Measurements from ENCODE around the gene CRB1. TPM values are rescaled to one million over a fixed set of nuclear protein-coding genes. Genes with fewer than 3 reads are reported as not detected.

CRB1 gene
- polyA plus RNA-seq, 1 experiment: not detected

GRCh38 chr1:197225611-197226010 lies 42.4 kb upstream of the CRB1 start:
- TF ChIP-seq, protein P1, sequence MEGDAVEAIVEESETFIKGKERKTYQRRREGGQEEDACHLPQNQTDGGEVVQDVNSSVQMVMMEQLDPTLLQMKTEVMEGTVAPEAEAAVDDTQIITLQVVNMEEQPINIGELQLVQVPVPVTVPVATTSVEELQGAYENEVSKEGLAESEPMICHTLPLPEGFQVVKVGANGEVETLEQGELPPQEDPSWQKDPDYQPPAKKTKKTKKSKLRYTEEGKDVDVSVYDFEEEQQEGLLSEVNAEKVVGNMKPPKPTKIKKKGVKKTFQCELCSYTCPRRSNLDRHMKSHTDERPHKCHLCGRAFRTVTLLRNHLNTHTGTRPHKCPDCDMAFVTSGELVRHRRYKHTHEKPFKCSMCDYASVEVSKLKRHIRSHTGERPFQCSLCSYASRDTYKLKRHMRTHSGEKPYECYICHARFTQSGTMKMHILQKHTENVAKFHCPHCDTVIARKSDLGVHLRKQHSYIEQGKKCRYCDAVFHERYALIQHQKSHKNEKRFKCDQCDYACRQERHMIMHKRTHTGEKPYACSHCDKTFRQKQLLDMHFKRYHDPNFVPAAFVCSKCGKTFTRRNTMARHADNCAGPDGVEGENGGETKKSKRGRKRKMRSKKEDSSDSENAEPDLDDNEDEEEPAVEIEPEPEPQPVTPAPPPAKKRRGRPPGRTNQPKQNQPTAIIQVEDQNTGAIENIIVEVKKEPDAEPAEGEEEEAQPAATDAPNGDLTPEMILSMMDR (IDR thresholded peaks at IDR 0.05; ENCODE audit: low read depth, low read length): no peak
- no peak overlapping the region for H3K4me3 ChIP-seq (ENCODE audit: low read depth, low read length)
- CTCF ChIA-PET: interaction anchor here (0.6 kb wide), 1 partner anchor 126 kb away, joined by 3 read pairs; no protein-coding TSS in a partner anchor
- no peaks in the 10 kb centered on the region; the same call in 1 of the 2 replicates for H3K9me3 ChIP-seq (ENCODE audit: control insufficient read depth, insufficient read depth, low read length)
- H3K27ac ChIP-seq (ENCODE audit: low read depth, low read length): no peak overlapping the region
- H3K27me3 ChIP-seq (ENCODE audit: control insufficient read depth, insufficient read depth, low read length): no peaks in the 10 kb centered on the region
- POLR2A ChIA-PET: interaction anchor here (0.6 kb wide), 1 partner anchor 161 kb away, joined by 3 read pairs; no protein-coding TSS in a partner anchor
- DNase-seq (ENCODE audit: low read depth, low spot score): no peak

DNA sequence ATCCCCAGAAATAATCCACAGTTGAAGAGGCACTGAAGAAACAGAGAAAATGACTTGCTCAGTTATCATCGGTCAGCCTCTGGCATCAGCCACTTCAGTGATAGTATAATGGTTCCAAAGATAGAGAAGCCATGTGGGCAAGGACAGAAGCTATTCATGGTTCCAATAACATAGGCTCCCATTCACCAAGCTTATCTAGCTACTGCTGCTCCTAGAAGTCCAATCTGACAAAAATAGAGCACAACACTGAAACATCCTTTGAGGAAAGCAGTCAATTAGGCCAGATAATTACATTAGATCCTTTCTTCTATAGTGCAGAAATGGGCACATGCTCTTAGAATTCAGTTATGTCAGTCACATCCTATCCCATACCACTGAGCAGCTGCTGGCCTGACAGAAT lies 33.5 kb upstream of the CRB1 start:
- Histone ChIP-seq H3K27ac (ENCODE audit: low read depth, low read length) (no peak overlapping the region), H3K27me3 (ENCODE audit: control insufficient read depth, insufficient read depth, low read length) (peaks cover 3% of the 10 kb centered on the region), H3K4me3 (ENCODE audit: low read depth, low read length) (no peak overlapping the region), H3K9me3 (ENCODE audit: control insufficient read depth, insufficient read depth, low read length) (no peaks in the 10 kb centered on the region)
- ChIA-PET CTCF (no interaction called here), POLR2A (no interaction called here)
- DNase-seq (ENCODE audit: low read depth, low spot score): no peak
- TF ChIP-seq, protein P1 (IDR thresholded peaks at IDR 0.05; ENCODE audit: low read depth, low read length): no peak

GRCh38 chr1:197235355-197235754 lies 32.7 kb upstream of the CRB1 start:
- Histone ChIP-seq H3K27ac (ENCODE audit: low read depth, low read length) (no peak overlapping the region), H3K9me3 (ENCODE audit: control insufficient read depth, insufficient read depth, low read length) (no peaks in the 10 kb centered on the region), H3K27me3 (ENCODE audit: control insufficient read depth, insufficient read depth, low read length) (peaks cover 3% of the 10 kb centered on the region), H3K4me3 (ENCODE audit: low read depth, low read length) (no peak overlapping the region)
- DNase-seq (ENCODE audit: low read depth, low spot score): no peak
- TF ChIP-seq, protein P1 (IDR thresholded peaks at IDR 0.05; ENCODE audit: low read depth, low read length): no peak
- ChIA-PET CTCF (no interaction called here), POLR2A (no interaction called here)

DNA sequence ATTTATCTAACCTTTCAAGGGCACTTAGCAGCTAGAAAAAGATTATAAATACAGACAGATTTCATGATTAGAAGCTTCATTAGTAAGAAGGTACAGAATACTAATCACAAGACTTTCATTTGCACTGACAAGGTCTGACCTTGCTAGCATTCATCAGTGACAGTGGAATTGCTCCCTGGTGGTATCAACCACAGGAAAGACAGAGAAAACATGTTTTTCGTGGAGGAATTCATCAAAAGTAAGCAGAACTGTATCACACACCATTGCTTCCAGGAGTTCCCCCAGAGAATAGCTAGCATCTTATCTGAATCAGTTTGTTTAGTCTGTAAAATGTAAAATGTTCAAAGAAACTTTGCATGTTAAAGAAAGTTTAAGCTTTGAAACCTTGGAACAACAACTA lies 20.6 kb upstream of the CRB1 start:
- H3K27ac ChIP-seq (ENCODE audit: low read depth, low read length): no peak overlapping the region
- no peaks in the 10 kb centered on the region for H3K9me3 ChIP-seq (ENCODE audit: control insufficient read depth, insufficient read depth, low read length)
- H3K27me3 ChIP-seq (ENCODE audit: control insufficient read depth, insufficient read depth, low read length): no peaks in the 10 kb centered on the region
- POLR2A ChIA-PET: no interaction called here
- TF ChIP-seq, protein P1 (IDR thresholded peaks at IDR 0.05; ENCODE audit: low read depth, low read length): no peak
- CTCF ChIA-PET: no interaction called here
- no peak overlapping the region for H3K4me3 ChIP-seq (ENCODE audit: low read depth, low read length)
- DNase-seq (ENCODE audit: low read depth, low spot score): no peak

- POLR2A ChIA-PET: no interaction called here
- Histone ChIP-seq H3K27ac (ENCODE audit: low read depth, low read length) (no peak overlapping the region), H3K27me3 (ENCODE audit: control insufficient read depth, insufficient read depth, low read length) (no peaks in the 10 kb centered on the region), H3K4me3 (ENCODE audit: low read depth, low read length) (no peak overlapping the region), H3K9me3 (ENCODE audit: control insufficient read depth, insufficient read depth, low read length) (no peaks in the 10 kb centered on the region)
- TF ChIP-seq, protein P1 (IDR thresholded peaks at IDR 0.05; ENCODE audit: low read depth, low read length): no peak
- DNase-seq (ENCODE audit: low read depth, low spot score): no peak
- CTCF ChIA-PET: no interaction called here
These were observed 18.7 kb upstream of the CRB1 start for GRCh38 chr1:197249324-197249723.
